Liver (tissue), 3 donors: ENCODE measurements around the gene CAPZA3.

ENCODE experiments used
- RAD21 ChIP-seq, 2 donors: IDR thresholded peaks; 2 replicates each; pipeline ENCODE4 v1.6.1; 2016; ENCODE audit warnings: antibody characterized with exemption in 2 of 2, mild to moderate bottlenecking in 2 of 2
- TF ChIP-seq, protein P1 (sequence below): fragments of 150-350 bp; IDR thresholded peaks from 2 replicates; pipeline ENCODE4 v1.5.1; 2017; ENCODE audit warnings: improper control_type of control experiment, low read depth, low read length; ENCODE audit not compliant: missing input control
- donor health status: healthy.
- donor health status: healthy.

DNA sequence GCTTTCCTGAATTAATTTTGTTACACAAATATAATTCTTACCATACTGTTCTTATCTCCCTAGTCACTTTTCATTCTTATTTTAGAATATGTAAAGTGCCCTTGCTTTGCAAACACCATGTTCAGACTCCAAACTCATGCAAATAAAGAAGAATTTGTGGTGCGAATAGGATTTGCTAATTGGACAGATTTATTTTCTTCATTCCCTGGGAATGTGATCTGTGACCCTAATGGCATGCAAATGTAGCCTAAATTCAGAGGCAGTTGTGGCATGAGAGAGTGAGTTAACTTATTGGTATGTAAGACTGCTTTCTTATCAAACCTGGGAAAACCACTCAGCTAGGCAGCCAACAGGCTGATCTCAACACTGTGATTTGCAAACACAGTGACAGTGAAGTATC is 10.0 kb downstream of the CAPZA3 start:
- TF ChIP-seq, protein P1, sequence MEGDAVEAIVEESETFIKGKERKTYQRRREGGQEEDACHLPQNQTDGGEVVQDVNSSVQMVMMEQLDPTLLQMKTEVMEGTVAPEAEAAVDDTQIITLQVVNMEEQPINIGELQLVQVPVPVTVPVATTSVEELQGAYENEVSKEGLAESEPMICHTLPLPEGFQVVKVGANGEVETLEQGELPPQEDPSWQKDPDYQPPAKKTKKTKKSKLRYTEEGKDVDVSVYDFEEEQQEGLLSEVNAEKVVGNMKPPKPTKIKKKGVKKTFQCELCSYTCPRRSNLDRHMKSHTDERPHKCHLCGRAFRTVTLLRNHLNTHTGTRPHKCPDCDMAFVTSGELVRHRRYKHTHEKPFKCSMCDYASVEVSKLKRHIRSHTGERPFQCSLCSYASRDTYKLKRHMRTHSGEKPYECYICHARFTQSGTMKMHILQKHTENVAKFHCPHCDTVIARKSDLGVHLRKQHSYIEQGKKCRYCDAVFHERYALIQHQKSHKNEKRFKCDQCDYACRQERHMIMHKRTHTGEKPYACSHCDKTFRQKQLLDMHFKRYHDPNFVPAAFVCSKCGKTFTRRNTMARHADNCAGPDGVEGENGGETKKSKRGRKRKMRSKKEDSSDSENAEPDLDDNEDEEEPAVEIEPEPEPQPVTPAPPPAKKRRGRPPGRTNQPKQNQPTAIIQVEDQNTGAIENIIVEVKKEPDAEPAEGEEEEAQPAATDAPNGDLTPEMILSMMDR: no peak
- TF ChIP-seq RAD21 (IDR thresholded peaks at IDR 0.05): no peak
